Loucy (cell line): Measurements from ENCODE around the gene VSTM2B.

Experiments used
- H2AFZ ChIP-seq: fragments of 200-600 bp; sonication (generic); 2 replicates; pipeline ENCODE4 v1.6.0; 2016; ENCODE audit warnings: antibody characterized with exemption, mild to moderate bottlenecking, low read length, moderate library complexity
- H3F3A ChIP-seq: fragments of 200-600 bp; 2 replicates; pipeline ENCODE4 v1.6.0; 2016; ENCODE audit warnings: antibody characterized with exemption, low read depth, mild to moderate bottlenecking
- H3K27me3 ChIP-seq: fragments of 200-600 bp; sonication (generic); 2 replicates; pipeline ENCODE4 v1.6.1; 2014; ENCODE audit warnings: low read length, mild to moderate bottlenecking; ENCODE audit not compliant: insufficient read depth, poor library complexity, severe bottlenecking
- H3K36me3 ChIP-seq: fragments of 200-600 bp; sonication (generic); 2 replicates; pipeline ENCODE4 v1.6.1; 2016; ENCODE audit warnings: low read length; ENCODE audit not compliant: insufficient read depth
- H3K4me1 ChIP-seq: fragments of 200-600 bp; sonication (generic); 2 replicates; pipeline ENCODE4 v1.5.1; 2014; ENCODE audit warnings: low read length, mild to moderate bottlenecking; ENCODE audit not compliant: insufficient read depth, poor library complexity, severe bottlenecking
- H3K4me2 ChIP-seq: fragments of 200-600 bp; sonication (generic); 2 replicates; pipeline ENCODE4 v1.6.0; 2014; ENCODE audit warnings: antibody characterized with exemption, low read length, low read depth, mild to moderate bottlenecking; ENCODE audit not compliant: poor library complexity, severe bottlenecking
- H3K4me3 ChIP-seq: fragments of 200-600 bp; sonication (generic); 2 replicates; pipeline ENCODE4 v1.5.1; 2014; ENCODE audit warnings: low read length, mild to moderate bottlenecking, mixed read lengths; ENCODE audit not compliant: poor library complexity, severe bottlenecking
- H3K79me2 ChIP-seq: fragments of 200-600 bp; sonication (generic); 2 replicates; pipeline ENCODE4 v1.6.1; 2014; ENCODE audit warnings: low read length; ENCODE audit not compliant: insufficient read depth
- H3K9ac ChIP-seq: fragments of 200-600 bp; sonication (generic); 2 replicates; pipeline ENCODE4 v1.6.0; 2014; ENCODE audit warnings: mild to moderate bottlenecking, low read depth, low read length, moderate library complexity; ENCODE audit not compliant: poor library complexity, severe bottlenecking
- H3K9me2 ChIP-seq: fragments of 200-600 bp; sonication (generic); replicated peaks from 2 replicates; pipeline ENCODE4 v1.6.1; 2016; ENCODE audit warnings: low read depth, low read length, mixed read lengths
- H3K9me3 ChIP-seq: fragments of 200-600 bp; sonication (generic); 2 replicates; pipeline ENCODE4 v1.6.1; 2014; ENCODE audit warnings: mild to moderate bottlenecking, antibody characterized with exemption, low read length, low read depth; ENCODE audit not compliant: insufficient read depth
- H4K20me1 ChIP-seq: fragments of 200-600 bp; sonication (generic); 2 replicates; pipeline ENCODE4 v1.6.0; 2014; ENCODE audit warnings: antibody characterized with exemption, low read length, mild to moderate bottlenecking; ENCODE audit not compliant: insufficient read depth, poor library complexity, severe bottlenecking
- CTCF ChIP-seq: fragments of 200-600 bp; sonication (generic); conservative IDR thresholded peaks from 2 replicates; pipeline ENCODE4 v1.5.1; 2014; ENCODE audit warnings: mild to moderate bottlenecking, antibody characterized with exemption, low read length
- EZH2phosphoT487 ChIP-seq: fragments of 200-600 bp; IDR thresholded peaks from 2 replicates; pipeline ENCODE4 v1.6.1; 2018; ENCODE audit warnings: antibody characterized with exemption, mild to moderate bottlenecking, moderate library complexity, borderline replicate concordance

The VSTM2B gene

GRCh38 chr19:29609636-29610035 lies 83.8 kb downstream of the VSTM2B start:
- Histone ChIP-seq H3K9ac (no peak overlapping the region), H3K27me3 (no peaks in the 10 kb centered on the region), H3K4me3 (no peak overlapping the region), H3K4me1 (peaks cover 9% of the 10 kb centered on the region), H3K4me2 (no peak overlapping the region), H4K20me1 (no peaks in the 10 kb centered on the region), H3K36me3 (peaks cover 28% of the 10 kb centered on the region; the same call in 1 of the 2 replicates), H3K79me2 (peaks cover 26% of the 10 kb centered on the region), H3F3A (no peaks in the 10 kb centered on the region), H3K9me2 (no peaks in the 10 kb centered on the region), H2AFZ (no peak overlapping the region), H3K9me3 (no peaks in the 10 kb centered on the region)
- TF ChIP-seq CTCF (no peak), EZH2phosphoT487 (no peak)

GRCh38 chr19:29610213-29610573 lies 84.4 kb downstream of the VSTM2B start:
- Histone ChIP-seq H3K79me2 (peaks cover 21% of the 10 kb centered on the region), H3K36me3 (peaks cover 29% of the 10 kb centered on the region; the same call in 1 of the 2 replicates), H2AFZ (no peak overlapping the region), H3K9ac (no peak overlapping the region), H3F3A (no peaks in the 10 kb centered on the region), H3K4me3 (no peak overlapping the region), H3K27me3 (no peaks in the 10 kb centered on the region), H3K4me2 (no peak overlapping the region), H3K4me1 (peaks cover 6% of the 10 kb centered on the region), H3K9me2 (no peaks in the 10 kb centered on the region), H3K9me3 (no peaks in the 10 kb centered on the region), H4K20me1 (no peaks in the 10 kb centered on the region)
- TF ChIP-seq EZH2phosphoT487: no peak
- no peak for TF ChIP-seq CTCF

GRCh38 chr19:29610574-29611271 lies 84.9 kb downstream of the VSTM2B start:
- H4K20me1 ChIP-seq: no peaks in the 10 kb centered on the region
- H3F3A ChIP-seq: no peaks in the 10 kb centered on the region
- H3K4me2 ChIP-seq: no peak overlapping the region
- TF ChIP-seq EZH2phosphoT487 (no peak), CTCF (peak; percentile 90)
- H3K9me3 ChIP-seq: no peaks in the 10 kb centered on the region
- no peak overlapping the region for H3K9ac ChIP-seq
- peaks cover 15% of the 10 kb centered on the region for H3K79me2 ChIP-seq
- peaks cover 6% of the 10 kb centered on the region for H3K4me1 ChIP-seq
- peaks cover 34% of the 10 kb centered on the region; the same call in 1 of the 2 replicates for H3K36me3 ChIP-seq
- H2AFZ ChIP-seq: no peak overlapping the region
- no peak overlapping the region for H3K4me3 ChIP-seq
- H3K9me2 ChIP-seq: no peaks in the 10 kb centered on the region
- no peaks in the 10 kb centered on the region for H3K27me3 ChIP-seq
